H1 (cell line): ENCODE measurements around the gene SCFD1. TPM values are rescaled to one million over a fixed set of nuclear protein-coding genes. Genes with fewer than 3 reads are reported as not detected.

Experiments used
- BCL11A ChIP-seq, 2 experiments: IDR thresholded peaks; one replicate each; pipeline ENCODE4 v1.6.1; 2011; ENCODE audit warnings: low read depth in 2 of 2, low read length in 2 of 2, mild to moderate bottlenecking in 2 of 2
- CBX8 ChIP-seq: fragments of 300-800, 300-1000 bp; sonication (generic); IDR thresholded peaks from 2 replicates; pipeline ENCODE4 v1.7.1; 2016; ENCODE audit warnings: low read depth, low read length, borderline replicate concordance
- CHD7 ChIP-seq: fragments of 300-600 bp; sonication (generic); IDR thresholded peaks from 2 replicates; pipeline ENCODE4 v1.7.1; 2012; ENCODE audit warnings: low read length, moderate library complexity, mild to moderate bottlenecking, inconsistent platforms; ENCODE audit not compliant: insufficient replicate concordance
- CTBP2 ChIP-seq: IDR thresholded peaks from 2 replicates; pipeline ENCODE4 v1.7.0; 2011; ENCODE audit warnings: borderline replicate concordance, mild to moderate bottlenecking, moderate library complexity, mixed read lengths, low read length; ENCODE audit not compliant: insufficient read depth, insufficient read length
- GABPA ChIP-seq: IDR thresholded peaks from 2 replicates; pipeline ENCODE4 v1.6.1; 2011; ENCODE audit warnings: mild to moderate bottlenecking, low read length, moderate library complexity, borderline replicate concordance; ENCODE audit not compliant: insufficient read depth
- HDAC6 ChIP-seq: IDR thresholded peaks from one replicate; pipeline ENCODE4 v1.7.1; 2012; ENCODE audit warnings: low read depth, mild to moderate bottlenecking, inconsistent platforms, low read length, moderate library complexity
- KDM1A ChIP-seq: fragments of 200-600, 300-600 bp; sonication (generic); IDR thresholded peaks from 2 replicates; pipeline ENCODE4 v1.7.1; 2016; ENCODE audit warnings: mild to moderate bottlenecking, low read length, borderline replicate concordance
- POLR2AphosphoS5 ChIP-seq: IDR thresholded peaks from 2 replicates; pipeline ENCODE4 v1.6.1; 2011; ENCODE audit warnings: low read depth, low read length
- RBBP5 ChIP-seq: IDR thresholded peaks from 2 replicates; pipeline ENCODE4 v1.7.1; 2012; ENCODE audit warnings: low read depth, mild to moderate bottlenecking, inconsistent platforms, low read length, moderate library complexity, borderline replicate concordance
- RXRA ChIP-seq: IDR thresholded peaks from 2 replicates; pipeline ENCODE4 v1.6.1; 2011; ENCODE audit warnings: low read depth, mild to moderate bottlenecking, low read length, moderate library complexity; ENCODE audit not compliant: insufficient read depth
- SP2 ChIP-seq: IDR thresholded peaks from 2 replicates; pipeline ENCODE4 v1.6.1; 2012; ENCODE audit warnings: mild to moderate bottlenecking, low read length, inconsistent platforms
- SP4 ChIP-seq: IDR thresholded peaks from 2 replicates; pipeline ENCODE4 v1.6.1; 2012; ENCODE audit warnings: low read length, inconsistent platforms
- polyA plus RNA-seq, 7 experiments: library from polyadenylated mRNA; depleted of rRNA in 3 of 7; stranded (reverse) in 5 of 7; unstranded in 2 of 7; fragments of >200 nt in 5 of 7; fragments of 200-250 nt in 2 of 7; gene quantifications; 1 replicate in 5 of 7; 2 replicates in 1 of 7; 4 replicates in 1 of 7; pipeline versions ENCODE4 v1.2.1 to v1.2.3, GENCODE V29; 2011 to 2013; ENCODE audit warnings: missing spikeins in 2 of 7, mixed read lengths in 2 of 7
- total RNA-seq: library from RNA; stranded (reverse); fragmentation: NEBNext Ultra II Directional; extraction: Animal tissue kit (Norgen Biotek cat#: 25700); gene quantifications from 2 replicates; pipeline ENCODE4 v1.2.1, GENCODE V29; 2021

Gene SCFD1
- total and polyA plus RNA-seq, 2 of the 8 experiments (the other 6 are each of a cell fraction or from before 2014, with no cell fraction given) = 32.8 to 64.5 TPM

- TF ChIP-seq CHD7 = no peak
- TF ChIP-seq RXRA = no peak
- no peak for TF ChIP-seq GABPA
- no peak for TF ChIP-seq SP4
- no peak for TF ChIP-seq SP2
- no peak for TF ChIP-seq CTBP2
- TF ChIP-seq BCL11A (IDR thresholded peaks at IDR 0.05; ENCODE audit: low read depth in 2 of 2, low read length in 2 of 2) = no peak
- no peak for TF ChIP-seq RBBP5
- TF ChIP-seq CBX8 = no peak
- TF ChIP-seq POLR2AphosphoS5 = no peak
- no peak for TF ChIP-seq HDAC6
- no peak for TF ChIP-seq KDM1A
Measured at GRCh38 chr14:30584058-30584630, 38.0 kb upstream of the SCFD1 start (continued).
